Measurements from ENCODE around the gene MESD.
A peak's percentile ranks its signal among the peaks of the same experiment; 100 is the strongest.

MESD gene

DNA sequence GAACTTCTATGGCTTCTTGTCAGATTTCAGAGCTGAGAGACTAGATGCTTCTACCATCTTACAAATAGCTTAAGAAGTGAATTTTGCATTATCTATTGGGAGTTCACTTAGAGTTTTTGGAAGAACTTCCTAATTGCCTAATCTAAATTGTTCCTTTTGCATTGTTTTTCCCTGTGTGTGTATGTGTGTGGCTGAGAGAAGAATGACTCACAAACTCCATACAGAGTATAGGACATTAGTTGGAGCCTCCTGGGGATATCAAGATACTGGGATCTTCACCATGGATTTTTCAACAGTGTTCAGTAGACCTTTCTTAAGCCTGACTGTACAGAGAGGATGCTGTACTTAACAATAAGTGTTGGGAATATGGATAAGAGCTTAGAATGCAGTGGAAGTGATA, 22.0 kb upstream of the MESD start:
- no peak overlapping the region for H3K9ac ChIP-seq (ENCODE audit: low read depth, low read length)
- no peaks in the 10 kb centered on the region for H3K36me3 ChIP-seq (ENCODE audit: control insufficient read depth, insufficient read depth, low read length)
- no peaks in the 10 kb centered on the region for H3K4me1 ChIP-seq (ENCODE audit: control insufficient read depth, insufficient read depth, low read length)
- H3K9me3 ChIP-seq (ENCODE audit: control insufficient read depth, insufficient read depth, low read length), result no peaks in the 10 kb centered on the region
- H3K4me3 ChIP-seq (ENCODE audit: low read depth, low read length), result no peak overlapping the region
- no peaks in the 10 kb centered on the region for H3K27me3 ChIP-seq (ENCODE audit: control insufficient read depth, insufficient read depth, low read length)

GRCh38 chr15:81010086-81010485, 20.5 kb upstream of the MESD start:
- no peaks in the 10 kb centered on the region for H3K9me3 ChIP-seq (ENCODE audit: control insufficient read depth, insufficient read depth, low read length)
- no peaks in the 10 kb centered on the region for H3K36me3 ChIP-seq (ENCODE audit: control insufficient read depth, insufficient read depth, low read length)
- no peak overlapping the region for H3K9ac ChIP-seq (ENCODE audit: low read depth, low read length)
- no peaks in the 10 kb centered on the region for H3K27me3 ChIP-seq (ENCODE audit: control insufficient read depth, insufficient read depth, low read length)
- H3K4me1 ChIP-seq (ENCODE audit: control insufficient read depth, insufficient read depth, low read length), result no peaks in the 10 kb centered on the region
- H3K4me3 ChIP-seq (ENCODE audit: low read depth, low read length), result no peak overlapping the region

DNA sequence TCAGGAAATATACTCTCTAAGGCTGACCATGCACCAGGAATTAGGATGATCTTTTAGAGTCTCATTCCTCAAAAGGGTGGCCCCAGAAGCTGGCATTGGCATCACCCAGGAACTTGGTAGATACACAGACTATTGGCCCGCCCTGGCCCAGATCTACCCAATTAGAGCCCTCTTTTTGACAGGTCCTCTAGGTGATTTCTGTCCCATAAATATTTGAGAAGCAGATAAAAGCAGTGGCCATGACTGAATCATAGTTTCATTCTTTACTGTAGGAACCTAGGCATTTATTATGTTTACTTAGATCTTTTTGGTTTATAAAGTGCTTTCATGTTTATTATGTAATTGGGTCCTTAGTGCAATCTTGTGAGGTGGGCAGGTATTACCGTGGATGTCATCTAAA, 18.7 kb upstream of the MESD start:
- Histone ChIP-seq H3K4me3 (ENCODE audit: low read depth, low read length) (no peak overlapping the region), H3K9ac (ENCODE audit: low read depth, low read length) (no peak overlapping the region), H3K4me1 (ENCODE audit: control insufficient read depth, insufficient read depth, low read length) (no peaks in the 10 kb centered on the region), H3K9me3 (ENCODE audit: control insufficient read depth, insufficient read depth, low read length) (no peaks in the 10 kb centered on the region), H3K27me3 (ENCODE audit: control insufficient read depth, insufficient read depth, low read length) (peaks cover 4% of the 10 kb centered on the region), H3K36me3 (ENCODE audit: control insufficient read depth, insufficient read depth, low read length) (no peaks in the 10 kb centered on the region)

DNA sequence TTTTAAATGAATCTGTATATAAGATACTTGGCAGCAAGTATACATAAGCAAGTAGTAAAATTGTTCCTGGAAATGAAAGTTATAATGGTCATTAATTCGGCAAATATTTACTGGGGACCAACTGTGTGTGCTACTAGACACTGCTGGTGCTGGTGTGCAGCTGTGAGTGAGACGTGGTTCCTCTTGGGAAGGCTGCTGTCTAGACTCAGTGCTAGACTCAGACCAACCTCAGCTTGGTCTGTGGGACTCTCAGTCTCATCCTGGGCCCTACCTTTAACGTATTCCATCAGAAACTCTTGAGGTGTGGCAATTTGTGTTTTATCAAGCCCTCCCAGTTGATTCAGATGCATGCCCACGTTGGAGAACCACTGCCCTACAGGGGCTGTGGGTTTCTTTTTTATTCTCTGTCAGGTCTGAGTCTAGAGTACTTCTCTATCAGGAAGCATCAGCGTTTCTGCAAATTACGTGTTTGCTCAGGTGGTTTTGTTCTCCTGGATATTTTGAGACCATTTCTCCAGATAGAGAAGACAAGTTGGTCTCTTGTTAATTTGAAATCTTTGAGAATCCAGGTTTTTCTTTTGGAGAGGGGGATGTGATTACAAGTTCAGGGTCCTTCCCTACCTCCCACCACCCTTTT, 17.9 kb upstream of the MESD start:
- no peaks in the 10 kb centered on the region for H3K9me3 ChIP-seq (ENCODE audit: control insufficient read depth, insufficient read depth, low read length)
- peaks cover 8% of the 10 kb centered on the region for H3K27me3 ChIP-seq (ENCODE audit: control insufficient read depth, insufficient read depth, low read length)
- no peak overlapping the region for H3K9ac ChIP-seq (ENCODE audit: low read depth, low read length)
- H3K36me3 ChIP-seq (ENCODE audit: control insufficient read depth, insufficient read depth, low read length), result no peaks in the 10 kb centered on the region
- H3K4me1 ChIP-seq (ENCODE audit: control insufficient read depth, insufficient read depth, low read length), result no peaks in the 10 kb centered on the region
- no peak overlapping the region for H3K4me3 ChIP-seq (ENCODE audit: low read depth, low read length)

DNA sequence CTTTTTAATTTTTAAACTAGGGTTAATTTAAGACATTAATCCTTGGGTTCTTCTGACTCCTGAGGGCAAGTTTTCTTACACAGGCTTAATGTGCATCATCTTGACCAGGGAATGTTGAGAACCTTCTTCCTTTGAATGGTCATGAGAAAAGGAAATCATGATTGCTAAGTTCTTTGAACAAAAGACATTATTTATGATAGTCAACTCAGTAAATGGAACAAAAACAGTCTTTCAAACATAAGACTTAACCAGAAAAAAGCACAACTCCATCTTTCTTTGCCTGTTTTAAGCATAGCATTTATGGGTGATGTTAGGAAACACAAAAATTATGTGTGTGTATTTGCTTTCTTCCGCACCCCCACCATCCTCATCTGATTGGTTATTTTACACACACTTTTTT, 16.5 kb upstream of the MESD start:
- Histone ChIP-seq H3K27me3 (ENCODE audit: control insufficient read depth, insufficient read depth, low read length) (peaks cover 11% of the 10 kb centered on the region), H3K9ac (ENCODE audit: low read depth, low read length) (no peak overlapping the region), H3K4me1 (ENCODE audit: control insufficient read depth, insufficient read depth, low read length) (no peaks in the 10 kb centered on the region), H3K4me3 (ENCODE audit: low read depth, low read length) (no peak overlapping the region), H3K36me3 (ENCODE audit: control insufficient read depth, insufficient read depth, low read length) (no peaks in the 10 kb centered on the region), H3K9me3 (ENCODE audit: control insufficient read depth, insufficient read depth, low read length) (no peaks in the 10 kb centered on the region)

DNA sequence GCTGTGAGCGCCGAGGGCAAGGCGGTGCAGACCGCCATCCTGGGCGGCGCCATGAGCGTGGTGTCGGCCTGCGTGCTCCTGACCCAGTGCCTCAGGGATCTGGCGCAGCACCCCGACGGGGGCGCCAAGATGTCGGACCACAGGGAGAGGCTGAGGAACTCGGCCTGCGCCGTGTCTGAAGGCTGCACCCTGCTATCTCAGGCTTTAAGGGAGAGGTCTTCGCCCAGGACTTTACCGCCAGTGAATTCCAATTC, 13.4 kb upstream of the MESD start:
- Histone ChIP-seq H3K4me3 (ENCODE audit: low read depth, low read length) (peak overlapping the region; percentile 83), H3K9me3 (ENCODE audit: control insufficient read depth, insufficient read depth, low read length) (no peaks in the 10 kb centered on the region), H3K4me1 (ENCODE audit: control insufficient read depth, insufficient read depth, low read length) (no peaks in the 10 kb centered on the region), H3K27me3 (ENCODE audit: control insufficient read depth, insufficient read depth, low read length) (peaks cover 22% of the 10 kb centered on the region), H3K9ac (ENCODE audit: low read depth, low read length) (no peak overlapping the region), H3K36me3 (ENCODE audit: control insufficient read depth, insufficient read depth, low read length) (no peaks in the 10 kb centered on the region)

- Histone ChIP-seq H3K4me3 (ENCODE audit: low read depth, low read length) (peak overlapping the region; percentile 83), H3K9me3 (ENCODE audit: control insufficient read depth, insufficient read depth, low read length) (no peaks in the 10 kb centered on the region), H3K4me1 (ENCODE audit: control insufficient read depth, insufficient read depth, low read length) (no peaks in the 10 kb centered on the region), H3K9ac (ENCODE audit: low read depth, low read length) (no peak overlapping the region), H3K36me3 (ENCODE audit: control insufficient read depth, insufficient read depth, low read length) (no peaks in the 10 kb centered on the region), H3K27me3 (ENCODE audit: control insufficient read depth, insufficient read depth, low read length) (peaks cover 22% of the 10 kb centered on the region)
Measured at GRCh38 chr15:81002331-81003096, 12.9 kb upstream of the MESD start.

GRCh38 chr15:81002009-81002330, 12.4 kb upstream of the MESD start:
- Histone ChIP-seq H3K4me1 (ENCODE audit: control insufficient read depth, insufficient read depth, low read length) (no peaks in the 10 kb centered on the region), H3K27me3 (ENCODE audit: control insufficient read depth, insufficient read depth, low read length) (peaks cover 22% of the 10 kb centered on the region), H3K36me3 (ENCODE audit: control insufficient read depth, insufficient read depth, low read length) (no peaks in the 10 kb centered on the region), H3K9me3 (ENCODE audit: control insufficient read depth, insufficient read depth, low read length) (no peaks in the 10 kb centered on the region), H3K4me3 (ENCODE audit: low read depth, low read length) (peak overlapping the region; percentile 83), H3K9ac (ENCODE audit: low read depth, low read length) (no peak overlapping the region)

DNA sequence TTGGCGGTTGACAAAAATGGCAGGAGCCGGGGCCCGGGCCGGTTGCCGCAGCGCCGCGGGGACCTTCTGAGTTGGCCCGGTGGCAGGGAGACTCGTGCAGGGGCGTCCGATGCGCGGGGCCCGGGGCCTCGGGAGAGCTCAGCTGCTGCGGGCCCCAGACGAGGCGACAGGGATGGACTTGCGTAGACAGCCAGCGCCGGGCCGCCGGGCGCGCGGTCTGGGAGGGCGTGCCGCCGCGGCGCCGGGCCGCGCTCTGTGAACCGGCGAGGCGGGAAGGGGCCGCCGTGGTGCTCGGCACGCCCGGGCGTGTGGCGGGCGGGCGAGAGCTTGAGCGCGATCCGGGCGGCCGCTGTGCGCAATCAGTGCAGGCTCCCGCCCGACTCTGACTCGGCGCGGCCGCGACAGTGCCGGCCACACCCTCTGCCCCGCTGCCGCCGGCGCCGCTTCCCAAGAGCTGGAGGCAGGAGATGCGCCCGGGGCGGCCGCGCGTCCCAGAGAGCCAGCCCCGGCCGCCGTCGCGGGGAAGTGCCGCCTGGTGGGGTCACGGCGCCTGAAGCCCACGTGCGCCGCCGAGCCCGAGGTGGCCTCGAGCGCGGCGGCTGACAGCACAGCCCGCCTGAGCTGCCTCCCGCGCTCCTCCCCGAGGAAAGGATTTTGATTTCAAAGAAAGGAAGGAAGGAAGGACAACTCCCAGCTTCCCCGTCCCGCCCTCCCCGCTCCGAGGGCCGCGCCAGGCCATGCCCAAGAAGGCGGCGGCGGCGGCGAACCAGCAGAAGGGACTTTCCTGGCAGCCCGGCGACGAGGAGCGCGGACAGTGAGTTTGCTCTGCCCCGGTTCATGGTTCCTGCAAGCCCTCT, 11.8 kb upstream of the MESD start:
- no peaks in the 10 kb centered on the region for H3K9me3 ChIP-seq (ENCODE audit: control insufficient read depth, insufficient read depth, low read length)
- no peaks in the 10 kb centered on the region for H3K36me3 ChIP-seq (ENCODE audit: control insufficient read depth, insufficient read depth, low read length)
- H3K4me3 ChIP-seq (ENCODE audit: low read depth, low read length), result peak overlapping the region; percentile 83
- H3K9ac ChIP-seq (ENCODE audit: low read depth, low read length), result no peak overlapping the region
- H3K27me3 ChIP-seq (ENCODE audit: control insufficient read depth, insufficient read depth, low read length), result peaks cover 22% of the 10 kb centered on the region
- no peaks in the 10 kb centered on the region for H3K4me1 ChIP-seq (ENCODE audit: control insufficient read depth, insufficient read depth, low read length)

GRCh38 chr15:81000624-81001151, 11.1 kb upstream of the MESD start, which contains the start of gene TLNRD1:
TSS of gene TLNRD1 (plus strand) at chr15:81000923. CDS start at chr15:81002272, 1,349 bp downstream.
- no peaks in the 10 kb centered on the region for H3K9me3 ChIP-seq (ENCODE audit: control insufficient read depth, insufficient read depth, low read length)
- H3K4me3 ChIP-seq (ENCODE audit: low read depth, low read length), result peak within 1 kb of the TSS; percentile 83
- peaks cover 22% of the 10 kb centered on the region for H3K27me3 ChIP-seq (ENCODE audit: control insufficient read depth, insufficient read depth, low read length)
- no peaks in the 10 kb centered on the region for H3K4me1 ChIP-seq (ENCODE audit: control insufficient read depth, insufficient read depth, low read length)
- H3K9ac ChIP-seq (ENCODE audit: low read depth, low read length), result peak within 1 kb of the TSS; percentile 89
- no peaks in the 10 kb centered on the region for H3K36me3 ChIP-seq (ENCODE audit: control insufficient read depth, insufficient read depth, low read length)

DNA sequence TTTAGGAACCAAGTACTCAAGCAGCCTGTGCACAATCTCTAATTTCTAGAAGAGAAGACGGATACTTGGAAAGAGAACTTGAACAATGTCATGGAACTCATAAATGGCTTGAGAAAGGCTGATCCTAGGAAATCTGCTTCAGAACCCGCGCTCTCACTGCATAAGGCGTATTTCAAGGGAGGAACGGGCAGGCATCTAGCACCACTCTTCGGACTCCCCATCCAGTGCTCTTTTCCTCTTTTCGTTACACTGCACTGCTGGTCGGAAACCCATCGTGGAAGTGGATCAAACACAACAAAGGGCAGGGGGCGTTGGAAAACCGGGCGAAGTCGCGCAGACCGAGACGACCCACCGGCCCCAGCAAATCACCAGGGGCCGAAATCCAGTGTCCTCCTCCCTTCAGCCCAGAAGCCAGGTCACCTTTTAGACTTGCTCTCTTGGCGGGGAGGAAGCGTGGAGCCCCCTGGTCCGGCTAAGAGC, 10.6 kb upstream of the MESD start:
- Histone ChIP-seq H3K4me3 (ENCODE audit: low read depth, low read length) (peak overlapping the region; percentile 83), H3K9ac (ENCODE audit: low read depth, low read length) (peak overlapping the region; percentile 89), H3K27me3 (ENCODE audit: control insufficient read depth, insufficient read depth, low read length) (peaks cover 22% of the 10 kb centered on the region), H3K4me1 (ENCODE audit: control insufficient read depth, insufficient read depth, low read length) (no peaks in the 10 kb centered on the region), H3K9me3 (ENCODE audit: control insufficient read depth, insufficient read depth, low read length) (no peaks in the 10 kb centered on the region), H3K36me3 (ENCODE audit: control insufficient read depth, insufficient read depth, low read length) (no peaks in the 10 kb centered on the region)

Measured in iPS-15b (cell line).